Measurements from ENCODE around the gene IQSEC1. TPM values are rescaled to one million over a fixed set of nuclear protein-coding genes. Genes with fewer than 3 reads are reported as not detected.
A peak's percentile ranks its signal among the peaks of the same experiment; 100 is the strongest.

Gene IQSEC1
- total and polyA plus RNA-seq, 7 donors = 2.5 to 39.1 (median 23.9) TPM

DNA sequence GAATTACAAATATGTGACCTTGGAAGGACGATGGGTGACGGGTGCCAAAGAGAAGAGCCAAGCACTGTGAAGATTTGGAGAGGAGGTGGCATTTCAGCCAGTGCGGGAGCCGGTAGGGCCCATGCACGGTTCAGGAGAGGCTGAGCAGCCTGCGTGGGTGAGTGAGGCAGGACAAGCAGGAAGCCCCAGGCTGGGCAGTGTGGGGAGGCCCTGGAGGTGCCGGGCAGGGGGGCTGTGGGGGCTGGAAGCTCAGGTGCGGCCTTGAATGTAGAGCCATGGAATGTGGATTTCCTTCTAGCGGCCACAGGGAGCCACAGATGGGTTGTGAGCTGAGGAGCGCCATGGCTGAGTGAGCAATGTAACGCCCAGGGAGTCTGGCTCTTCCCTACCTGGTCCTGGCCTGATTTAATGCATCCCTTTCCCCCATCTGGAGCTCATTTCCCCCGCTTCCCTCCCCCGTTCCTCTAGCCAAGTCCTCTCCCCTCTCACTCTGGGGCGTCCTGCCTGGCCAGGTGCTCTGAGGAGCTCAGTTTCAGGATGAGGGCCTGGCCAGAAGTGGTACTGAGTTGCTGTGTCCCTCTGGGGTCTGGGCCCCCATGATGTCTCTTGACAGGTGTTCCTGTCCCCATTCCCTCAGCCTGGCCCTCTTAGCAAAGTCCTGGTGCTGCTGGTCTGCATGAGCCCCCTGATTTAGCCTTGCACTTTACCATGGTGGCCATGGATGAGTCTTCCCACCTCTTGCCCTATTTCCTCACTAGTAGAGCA is 41.8 kb upstream of the IQSEC1 start:
- intact Hi-C loops (cut with DNase I) = no loop called here
- Histone ChIP-seq H3K9me3 (no peaks in the 10 kb centered on the region), H3K27ac (no peak overlapping the region), H3K4me1 (no peaks in the 10 kb centered on the region), H3K36me3 (no peaks in the 10 kb centered on the region), H3K4me3 (no peak overlapping the region), H3K27me3 (peaks cover 2 to 32% (median 9%) of the 10 kb centered on the region in 3 donors)
- peak; percentile 30 for DNase-seq
- TF ChIP-seq EP300 (IDR thresholded peaks at IDR 0.05) = no peak
- TF ChIP-seq, protein P1, sequence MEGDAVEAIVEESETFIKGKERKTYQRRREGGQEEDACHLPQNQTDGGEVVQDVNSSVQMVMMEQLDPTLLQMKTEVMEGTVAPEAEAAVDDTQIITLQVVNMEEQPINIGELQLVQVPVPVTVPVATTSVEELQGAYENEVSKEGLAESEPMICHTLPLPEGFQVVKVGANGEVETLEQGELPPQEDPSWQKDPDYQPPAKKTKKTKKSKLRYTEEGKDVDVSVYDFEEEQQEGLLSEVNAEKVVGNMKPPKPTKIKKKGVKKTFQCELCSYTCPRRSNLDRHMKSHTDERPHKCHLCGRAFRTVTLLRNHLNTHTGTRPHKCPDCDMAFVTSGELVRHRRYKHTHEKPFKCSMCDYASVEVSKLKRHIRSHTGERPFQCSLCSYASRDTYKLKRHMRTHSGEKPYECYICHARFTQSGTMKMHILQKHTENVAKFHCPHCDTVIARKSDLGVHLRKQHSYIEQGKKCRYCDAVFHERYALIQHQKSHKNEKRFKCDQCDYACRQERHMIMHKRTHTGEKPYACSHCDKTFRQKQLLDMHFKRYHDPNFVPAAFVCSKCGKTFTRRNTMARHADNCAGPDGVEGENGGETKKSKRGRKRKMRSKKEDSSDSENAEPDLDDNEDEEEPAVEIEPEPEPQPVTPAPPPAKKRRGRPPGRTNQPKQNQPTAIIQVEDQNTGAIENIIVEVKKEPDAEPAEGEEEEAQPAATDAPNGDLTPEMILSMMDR (IDR thresholded peaks at IDR 0.05) = no peak
- 84% methylated on average over 14 of the region's 14 CpGs for WGBS, 2 donors

DNA sequence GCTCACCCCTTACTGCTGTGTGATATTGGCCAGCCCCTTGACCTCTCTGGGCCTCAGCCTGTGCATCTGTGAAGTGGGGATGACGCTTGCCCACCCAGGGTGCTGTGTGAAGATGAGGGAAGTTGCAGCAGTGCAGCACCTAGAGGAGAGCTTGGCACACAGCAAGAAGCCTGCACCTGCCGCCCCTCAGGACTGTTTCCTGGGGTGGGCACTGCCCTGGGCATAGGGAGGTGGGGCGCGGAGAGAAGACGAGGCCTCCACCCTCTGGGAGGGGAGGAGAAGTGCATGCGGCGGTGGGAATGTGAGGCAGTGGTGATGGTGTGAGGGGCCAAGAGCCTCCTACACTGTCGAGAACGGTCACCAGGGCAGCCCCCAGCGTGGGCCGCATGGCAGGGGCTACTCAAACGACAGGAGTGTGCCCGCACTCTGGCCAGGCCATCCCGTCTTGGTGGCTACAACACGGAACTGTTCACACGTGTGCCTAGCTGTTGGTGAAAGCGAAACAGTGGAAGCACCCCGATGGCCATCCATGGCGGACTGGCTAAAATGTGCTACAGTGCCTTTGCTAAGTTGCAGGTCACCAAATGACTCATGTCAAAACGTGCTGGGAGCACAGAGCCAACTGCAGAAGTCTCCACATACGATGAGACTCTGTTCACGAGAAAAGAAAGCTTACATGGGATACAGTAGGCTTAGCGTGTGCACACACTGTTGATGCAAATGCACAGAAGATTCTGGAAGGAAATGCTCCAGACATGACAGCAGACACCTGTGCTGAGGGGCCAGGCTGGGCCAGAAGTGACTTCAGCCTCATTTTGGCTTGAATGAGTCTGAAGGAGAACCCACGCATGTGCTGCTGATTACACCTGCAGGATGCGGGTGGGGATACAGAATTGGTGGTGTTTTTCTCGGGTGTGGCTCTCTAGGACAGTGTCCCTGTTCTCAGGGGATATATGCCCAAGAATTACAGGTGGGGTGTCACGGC is 40.4 kb upstream of the IQSEC1 start:
- Histone ChIP-seq H3K36me3 (no peaks in the 10 kb centered on the region), H3K4me1 (no peaks in the 10 kb centered on the region), H3K27ac (no peak overlapping the region), H3K4me3 (no peak overlapping the region), H3K27me3 (peaks cover 2 to 34% (median 9%) of the 10 kb centered on the region in 3 donors), H3K9me3 (no peaks in the 10 kb centered on the region)
- TF ChIP-seq POLR2A (IDR thresholded peaks at IDR 0.05) (no peak), POLR2AphosphoS5 (IDR thresholded peaks at IDR 0.05) (no peak), EP300 (IDR thresholded peaks at IDR 0.05) (no peak)
- TF ChIP-seq, protein P1 (IDR thresholded peaks at IDR 0.05) = no peak
- WGBS, 2 donors = 78 to 80% methylated on average over 27 of the region's 27 CpGs
- DNase-seq = peak; percentile 42
- intact Hi-C loops (cut with DNase I) = no loop called here

DNA sequence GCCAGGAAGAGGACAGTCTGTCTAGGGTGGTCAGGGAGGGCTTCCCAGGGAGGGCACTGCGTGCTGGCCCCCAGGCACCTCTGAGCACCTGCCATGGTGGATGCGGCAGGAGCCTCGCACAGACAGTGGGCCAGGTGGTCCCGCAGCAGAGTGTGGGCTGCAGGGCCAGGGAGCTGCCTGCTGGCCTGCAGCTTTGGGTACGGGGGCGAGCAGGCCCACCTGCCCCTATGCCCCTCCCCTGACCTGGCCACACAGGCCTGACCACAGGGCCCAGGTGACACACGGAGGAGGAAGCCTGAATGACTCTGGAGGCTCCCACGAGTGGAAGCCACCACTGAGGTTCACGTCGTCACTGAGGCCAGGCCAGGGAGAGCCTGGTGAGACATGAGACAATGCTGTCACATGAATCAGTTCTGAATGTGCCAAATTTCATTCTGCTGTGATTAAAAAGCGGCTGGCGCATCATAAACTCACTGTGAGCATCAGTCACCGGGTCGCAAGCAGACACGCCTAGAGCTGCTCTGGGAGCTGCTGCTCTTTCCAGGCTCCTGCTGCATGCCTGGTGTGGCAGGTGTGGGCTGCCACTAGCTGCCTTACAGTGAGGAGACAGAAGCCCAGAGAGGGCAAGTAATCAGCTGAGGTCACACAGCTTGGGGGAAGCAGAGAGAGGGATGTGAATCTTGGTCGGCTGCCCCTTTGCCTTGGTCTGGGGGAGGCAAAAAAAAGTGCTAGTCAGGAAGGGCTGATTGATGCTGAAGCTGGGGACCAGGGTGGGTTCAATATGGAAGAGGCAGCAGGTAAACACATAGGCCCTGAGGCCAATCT is 39.5 kb upstream of the IQSEC1 start:
- Histone ChIP-seq H3K9me3 (no peaks in the 10 kb centered on the region), H3K36me3 (no peaks in the 10 kb centered on the region), H3K27me3 (peaks cover 2 to 34% (median 9%) of the 10 kb centered on the region in 3 donors), H3K4me1 (no peaks in the 10 kb centered on the region), H3K4me3 (no peak overlapping the region), H3K27ac (no peak overlapping the region)
- no peak for TF ChIP-seq POLR2A (IDR thresholded peaks at IDR 0.05)
- peak; percentile 50 for DNase-seq
- intact Hi-C loops (cut with DNase I) = no loop called here
- 78 to 81% methylated on average over 16 of the region's 16 CpGs for WGBS, 2 donors

- no peaks in the 10 kb centered on the region for H3K4me1 ChIP-seq
- H3K36me3 ChIP-seq = no peaks in the 10 kb centered on the region
- no peak overlapping the region for H3K4me3 ChIP-seq
- TF ChIP-seq, protein P1 (IDR thresholded peaks at IDR 0.05) = no peak
- TF ChIP-seq POLR2A (IDR thresholded peaks at IDR 0.05) (no peak), EP300 (IDR thresholded peaks at IDR 0.05) (no peak), POLR2AphosphoS5 (IDR thresholded peaks at IDR 0.05) (no peak)
- peaks cover 2 to 34% (median 9%) of the 10 kb centered on the region in 3 donors for H3K27me3 ChIP-seq
- peak; percentile 25 for DNase-seq
- 30 to 71% methylated on average over 13 of the region's 13 CpGs for WGBS, 2 donors
- intact Hi-C loops (cut with DNase I) = no loop called here
- H3K27ac ChIP-seq = no peak overlapping the region
- no peaks in the 10 kb centered on the region for H3K9me3 ChIP-seq
These were observed 38.8 kb upstream of the IQSEC1 start for GRCh38 chr3:13111873-13112520.

Measured in sigmoid colon (tissue), 7 donors.